Prostate gland (tissue), 2 donors: Measurements from ENCODE around the gene AKAP13.

Source experiments
- CTCF ChIP-seq, 4 experiments: fragments of 200-600 bp in 2 of 4; fragments of 450-650 bp in 2 of 4; sonication (generic) in 2 of 4; IDR thresholded peaks; 1 replicate in 3 of 4; 2 replicates in 1 of 4; pipeline ENCODE4 v1.5.1; 2016 to 2019; ENCODE audit warnings: antibody characterized with exemption in 4 of 4, mild to moderate bottlenecking in 2 of 4, moderate library complexity in 2 of 4
- POLR2AphosphoS5 ChIP-seq: sonication (generic); formaldehyde crosslinking; IDR thresholded peaks from one replicate; pipeline ENCODE4 v1.6.1; 2017; ENCODE audit warnings: antibody characterized with exemption

- TF ChIP-seq POLR2AphosphoS5 (no peak), CTCF (IDR thresholded peaks at IDR 0.05) (no peak)
These were observed 147.5 kb downstream of the AKAP13 start for GRCh38 chr15:85527895-85528294.
